HG02759 (cell line): Measurements from ENCODE around the gene MLH1.
"Not testable (repeated sequence)": the region's sequence is repeated elsewhere in the genome, so short reads cannot be mapped to it uniquely, and the experiment has no call there.

Source experiments
- ATAC-seq: cut with Tn5 transposase; IDR thresholded peaks from one replicate; pipeline ENCODE4 v1.9.1; 2021; ENCODE audit warnings: mild to moderate bottlenecking, moderate library complexity; ENCODE audit not compliant: unreplicated experiment

Gene MLH1

GRCh38 chr3:37032961-37033360, 39.6 kb downstream of the MLH1 start:
- ATAC-seq = no peak

GRCh38 chr3:37037352-37037751, 44.0 kb downstream of the MLH1 start:
- ATAC-seq = no peak

GRCh38 chr3:37039161-37039846, 46.0 kb downstream of the MLH1 start:
- no peak for ATAC-seq

- no peak for ATAC-seq
These were observed 46.9 kb downstream of the MLH1 start for GRCh38 chr3:37040231-37040630.

GRCh38 chr3:37041546-37042195, 48.4 kb downstream of the MLH1 start:
- no peak for ATAC-seq

- not testable (repeated sequence) for ATAC-seq
These were observed 49.4 kb downstream of the MLH1 start for GRCh38 chr3:37042712-37043111.

- no peak for ATAC-seq
These were observed 57.0 kb downstream of the MLH1 start for GRCh38 chr3:37050282-37050681.

- ATAC-seq = no peak
These were observed 59.5 kb downstream of the MLH1 start for GRCh38 chr3:37052860-37053259.

GRCh38 chr3:37053337-37053736, 60.0 kb downstream of the MLH1 start:
- no peak for ATAC-seq

GRCh38 chr3:37053753-37054152, 60.4 kb downstream of the MLH1 start:
- no peak for ATAC-seq

- peak; percentile 86 for ATAC-seq
These were observed 61.1 kb downstream of the MLH1 start for GRCh38 chr3:37054370-37054769.

GRCh38 chr3:37055077-37055476, 61.8 kb downstream of the MLH1 start:
- ATAC-seq = not testable (repeated sequence)

GRCh38 chr3:37056826-37057225, 63.5 kb downstream of the MLH1 start:
- no peak for ATAC-seq

GRCh38 chr3:37058117-37058516, 64.8 kb downstream of the MLH1 start:
- ATAC-seq = no peak

- ATAC-seq = no peak
These were observed 71.4 kb downstream of the MLH1 start for GRCh38 chr3:37064747-37065146.

- no peak for ATAC-seq
These were observed 74.3 kb downstream of the MLH1 start for GRCh38 chr3:37067577-37067976.

GRCh38 chr3:37068031-37068430, 74.7 kb downstream of the MLH1 start:
- ATAC-seq = no peak

- ATAC-seq = no peak
These were observed 78.6 kb downstream of the MLH1 start for GRCh38 chr3:37071921-37072320.

- ATAC-seq = no peak
These were observed 79.6 kb downstream of the MLH1 start for GRCh38 chr3:37072892-37073291.

GRCh38 chr3:37074178-37074577, 80.9 kb downstream of the MLH1 start:
- ATAC-seq = no peak

- no peak for ATAC-seq
These were observed 82.6 kb downstream of the MLH1 start for GRCh38 chr3:37075955-37076354.

- no peak for ATAC-seq
These were observed 89.0 kb downstream of the MLH1 start for GRCh38 chr3:37082317-37082716.

GRCh38 chr3:37086918-37087317, 93.6 kb downstream of the MLH1 start:
- ATAC-seq = no peak
